Glutamatergic neuron (in vitro differentiated cells): Measurements from ENCODE around the gene MRPL55. TPM values are rescaled to one million over a fixed set of nuclear protein-coding genes. Genes with fewer than 3 reads are reported as not detected.

ENCODE experiments used
- DNase-seq: peaks from one replicate; pipeline ENCODE4 v3.0.0; 2022
- H3K27ac Mint-ChIP-seq: one replicate; pipeline ENCODE4 v1.8.0; 2020; ENCODE audit warnings: mild to moderate bottlenecking, mixed read lengths, inconsistent platforms; ENCODE audit not compliant: unreplicated experiment
- H3K27me3 Mint-ChIP-seq: one replicate; pipeline ENCODE4 v1.8.0; 2020; ENCODE audit warnings: mild to moderate bottlenecking, moderate library complexity, mixed read lengths, inconsistent platforms; ENCODE audit not compliant: unreplicated experiment
- H3K36me3 Mint-ChIP-seq: one replicate; pipeline ENCODE4 v1.8.0; 2020; ENCODE audit warnings: mild to moderate bottlenecking, mixed read lengths, inconsistent platforms; ENCODE audit not compliant: unreplicated experiment
- H3K4me1 Mint-ChIP-seq: one replicate; pipeline ENCODE4 v1.8.0; 2020; ENCODE audit warnings: mild to moderate bottlenecking, low read depth, mixed read lengths, inconsistent platforms; ENCODE audit not compliant: unreplicated experiment
- H3K4me3 Mint-ChIP-seq: one replicate; pipeline ENCODE4 v1.8.0; 2020; ENCODE audit warnings: mild to moderate bottlenecking, mixed read lengths, inconsistent platforms; ENCODE audit not compliant: unreplicated experiment
- H3K9me3 Mint-ChIP-seq: one replicate; pipeline ENCODE4 v1.8.0; 2020; ENCODE audit warnings: mild to moderate bottlenecking, moderate library complexity, mixed read lengths, inconsistent platforms; ENCODE audit not compliant: unreplicated experiment
- CTCF ChIP-seq: fragments of 200-600 bp; sonication (generic); IDR thresholded peaks from one replicate; pipeline ENCODE4 v1.5.0; 2021; ENCODE audit not compliant: partially characterized antibody, unreplicated experiment
- total RNA-seq: library from RNA; stranded (reverse); fragmentation: NEBNext Ultra II Directional; extraction: Animal tissue kit (Norgen Biotek cat#: 25700); gene quantifications from one replicate; pipeline ENCODE4 v1.2.1, GENCODE V29; 2021; ENCODE audit not compliant: unreplicated experiment

The MRPL55 gene
- total RNA-seq, 1 donor from 2014 or later: 61.5 TPM

- DNase-seq: no peak
- peak overlapping the region; percentile 93 for H3K4me3 Mint-ChIP-seq
- peaks cover 14% of the 10 kb centered on the region for H3K27me3 Mint-ChIP-seq
- no peaks in the 10 kb centered on the region for H3K36me3 Mint-ChIP-seq
- peak overlapping the region; percentile 75 for H3K27ac Mint-ChIP-seq
- H3K9me3 Mint-ChIP-seq: peaks cover 14% of the 10 kb centered on the region
- TF ChIP-seq CTCF: no peak
- H3K4me1 Mint-ChIP-seq: peaks cover 12% of the 10 kb centered on the region
Observed at GRCh38 chr1:228141226-228142044, 32.3 kb upstream of the MRPL55 start.

GRCh38 chr1:228140724-228141225 lies 31.7 kb upstream of the MRPL55 start:
- peak overlapping the region; percentile 75 for H3K27ac Mint-ChIP-seq
- peak; percentile 17 for DNase-seq
- H3K4me3 Mint-ChIP-seq: peak overlapping the region; percentile 93
- H3K36me3 Mint-ChIP-seq: no peaks in the 10 kb centered on the region
- peaks cover 14% of the 10 kb centered on the region for H3K9me3 Mint-ChIP-seq
- H3K4me1 Mint-ChIP-seq: peaks cover 12% of the 10 kb centered on the region
- TF ChIP-seq CTCF: no peak
- peaks cover 12% of the 10 kb centered on the region for H3K27me3 Mint-ChIP-seq

- H3K36me3 Mint-ChIP-seq: no peaks in the 10 kb centered on the region
- H3K27me3 Mint-ChIP-seq: peaks cover 11% of the 10 kb centered on the region
- DNase-seq: peak; percentile 100
- H3K27ac Mint-ChIP-seq: peak within 1 kb of the TSS; percentile 88
- TF ChIP-seq CTCF: peak; percentile 28
- H3K9me3 Mint-ChIP-seq: peaks cover 14% of the 10 kb centered on the region
- peaks cover 12% of the 10 kb centered on the region for H3K4me1 Mint-ChIP-seq
- peak within 1 kb of the TSS; percentile 93 for H3K4me3 Mint-ChIP-seq
Observed at GRCh38 chr1:228139931-228140723, 31.0 kb upstream of the MRPL55 start, which contains the start of gene GUK1. TSS of gene GUK1 (plus strand) at chr1:228140279. CDS start at chr1:228140303, 24 bp downstream.

- DNase-seq: no peak
- no peaks in the 10 kb centered on the region for H3K36me3 Mint-ChIP-seq
- H3K27me3 Mint-ChIP-seq: peaks cover 11% of the 10 kb centered on the region
- no peak for TF ChIP-seq CTCF
- H3K27ac Mint-ChIP-seq: peak overlapping the region; percentile 88
- peaks cover 14% of the 10 kb centered on the region for H3K9me3 Mint-ChIP-seq
- H3K4me1 Mint-ChIP-seq: peaks cover 12% of the 10 kb centered on the region
- H3K4me3 Mint-ChIP-seq: peak overlapping the region; percentile 88
Observed at GRCh38 chr1:228139406-228139930, 30.4 kb upstream of the MRPL55 start.
